VCaP (cell line): ENCODE measurements around the gene BPGM.

Experiments
- H3K27ac ChIP-seq: fragments of 450-650 bp; 2 replicates; pipeline ENCODE4 v1.5.1; 2017
- CTCF ChIP-seq: fragments of 450-650 bp; conservative IDR thresholded peaks from 2 replicates; pipeline ENCODE4 v1.5.1; 2017; ENCODE audit warnings: mild to moderate bottlenecking, moderate library complexity

The BPGM gene

GRCh38 chr7:134699021-134699818, 52.6 kb downstream of the BPGM start:
- no peak for TF ChIP-seq CTCF
- no peak overlapping the region for H3K27ac ChIP-seq

GRCh38 chr7:134699899-134700298, 53.2 kb downstream of the BPGM start:
- H3K27ac ChIP-seq = no peak overlapping the region
- no peak for TF ChIP-seq CTCF

- no peak overlapping the region for H3K27ac ChIP-seq
- TF ChIP-seq CTCF = peak; percentile 61
These were observed 54.6 kb downstream of the BPGM start for GRCh38 chr7:134701272-134701671.

- no peak for TF ChIP-seq CTCF
- H3K27ac ChIP-seq = no peak overlapping the region
These were observed 56.0 kb downstream of the BPGM start for GRCh38 chr7:134702366-134703240.

- no peak for TF ChIP-seq CTCF
- H3K27ac ChIP-seq = no peak overlapping the region
These were observed 56.6 kb downstream of the BPGM start for GRCh38 chr7:134703241-134703594.

GRCh38 chr7:134703782-134704181, 57.1 kb downstream of the BPGM start:
- H3K27ac ChIP-seq = no peak overlapping the region
- TF ChIP-seq CTCF = no peak

GRCh38 chr7:134704827-134705226, 58.2 kb downstream of the BPGM start:
- H3K27ac ChIP-seq = no peak overlapping the region
- TF ChIP-seq CTCF = no peak
